SKM-1 (cell line): ENCODE data around the gene SYTL2.

Experiments used
- DNase-seq: peaks from one replicate; lab custom pipeline; 2025; ENCODE audit not compliant: unreplicated experiment; lab: John Stamatoyannopoulos, UW

Gene SYTL2

DNA sequence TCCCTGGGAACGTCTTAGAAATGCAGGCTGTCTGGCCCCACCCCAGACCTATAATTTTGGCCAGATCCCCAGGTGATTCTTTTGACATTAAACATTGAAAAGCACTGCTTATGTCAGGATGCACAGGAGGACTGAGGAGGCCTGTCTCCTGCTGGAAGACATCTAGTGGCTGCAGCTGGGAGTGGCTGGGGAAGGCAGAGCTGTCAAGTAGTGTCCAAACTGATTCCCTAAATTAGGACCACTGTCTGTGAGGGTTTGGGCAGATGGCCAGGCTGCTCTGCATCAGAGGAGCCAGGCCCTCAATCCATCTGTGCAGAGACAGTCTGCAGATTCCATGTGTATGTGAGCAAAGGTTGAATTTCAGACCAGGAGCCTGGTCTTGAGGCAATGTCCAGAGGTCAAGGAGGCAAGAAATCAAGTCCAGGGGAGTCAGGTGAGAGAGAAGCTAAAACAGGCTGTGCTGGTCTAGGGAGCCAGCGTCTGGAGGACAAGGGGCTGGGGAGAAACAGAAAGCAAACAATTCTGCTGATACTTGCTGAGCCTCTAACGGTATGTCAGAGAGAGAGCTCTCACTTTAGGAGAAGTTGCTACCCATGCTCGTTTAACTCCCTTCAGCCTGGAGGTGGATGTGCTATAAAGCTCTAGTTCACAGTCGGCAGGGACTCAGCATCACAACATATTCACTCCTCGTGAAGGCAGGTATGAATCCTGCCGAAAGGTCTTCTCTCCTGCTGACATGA, 15.3 kb upstream of the SYTL2 start:
- no peak for DNase-seq

DNA sequence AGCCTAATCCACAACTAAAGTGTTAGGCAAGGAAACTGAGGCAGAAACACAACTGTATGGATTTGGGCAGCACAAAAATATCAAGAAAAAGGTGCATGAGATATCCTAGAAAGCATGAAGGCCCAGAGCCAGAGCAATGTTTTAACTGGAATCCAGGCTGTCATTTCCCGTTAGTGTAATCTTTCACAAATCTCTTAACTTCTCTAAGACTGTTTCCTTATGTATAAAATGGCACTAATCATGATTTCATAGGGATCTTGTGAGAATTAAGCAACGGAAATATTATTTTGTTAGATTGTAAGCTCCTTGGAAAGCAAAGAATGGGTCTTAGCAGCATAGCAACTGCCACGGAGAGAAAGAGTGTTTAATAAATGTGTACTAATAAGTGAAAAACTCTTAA, 14.7 kb upstream of the SYTL2 start:
- no peak for DNase-seq

DNA sequence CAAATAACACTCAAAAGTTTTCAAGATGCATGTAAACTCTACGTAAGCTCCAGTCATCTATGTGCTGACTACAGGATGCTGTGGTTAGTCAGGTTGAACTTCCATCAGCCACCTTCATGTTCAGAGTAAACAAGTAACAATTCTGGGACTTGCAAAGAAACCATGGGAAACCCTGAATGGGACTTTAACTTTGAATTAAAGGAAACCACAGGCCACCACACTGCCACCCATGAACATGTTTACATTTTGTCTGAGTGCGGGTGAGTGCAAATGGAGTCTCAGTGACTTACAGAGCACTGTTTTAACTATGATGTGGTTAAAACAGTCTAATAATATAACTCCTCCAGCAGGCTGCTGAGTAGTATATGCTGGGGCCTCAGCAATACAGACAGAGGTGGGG, 12.9 kb upstream of the SYTL2 start:
- DNase-seq = no peak

DNA sequence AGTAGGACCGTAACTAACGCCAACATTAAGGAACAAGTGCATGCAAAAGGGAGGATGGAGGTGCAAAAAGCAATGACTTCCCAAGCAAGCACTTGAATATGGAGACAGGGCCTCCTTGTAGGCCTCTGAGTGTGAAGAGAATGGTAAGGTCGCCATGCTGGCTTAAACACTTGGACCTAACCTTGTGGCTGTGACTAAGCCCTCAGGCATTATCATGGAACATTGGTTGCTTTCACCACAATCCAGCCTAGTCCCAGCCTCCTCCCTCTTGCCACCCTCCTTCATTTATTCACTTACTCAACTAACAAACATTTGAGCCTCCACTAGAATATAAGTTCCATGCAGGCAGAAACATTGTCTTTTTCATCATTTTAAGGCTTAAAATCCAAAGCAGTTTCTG, 11.9 kb upstream of the SYTL2 start:
- DNase-seq = no peak

DNA sequence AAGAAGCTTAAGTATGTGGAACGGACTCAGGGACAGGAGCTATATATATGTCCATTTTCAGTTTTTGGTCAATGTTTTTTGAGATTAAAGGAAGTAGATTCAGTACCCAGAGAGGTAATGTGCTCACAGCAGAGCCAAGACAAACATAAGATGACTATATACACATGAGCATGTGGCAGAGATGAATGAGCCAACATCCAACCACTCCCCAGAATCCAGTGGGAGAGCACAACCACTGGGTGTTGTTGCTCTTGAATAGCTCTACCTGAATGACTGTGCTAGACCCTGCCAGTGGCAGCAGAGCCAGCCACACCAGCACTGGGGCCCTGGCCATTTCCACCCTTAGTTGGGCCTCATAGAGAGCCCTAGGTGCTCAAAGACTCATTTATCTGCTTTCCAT, 10.7 kb upstream of the SYTL2 start:
- no peak for DNase-seq

DNA sequence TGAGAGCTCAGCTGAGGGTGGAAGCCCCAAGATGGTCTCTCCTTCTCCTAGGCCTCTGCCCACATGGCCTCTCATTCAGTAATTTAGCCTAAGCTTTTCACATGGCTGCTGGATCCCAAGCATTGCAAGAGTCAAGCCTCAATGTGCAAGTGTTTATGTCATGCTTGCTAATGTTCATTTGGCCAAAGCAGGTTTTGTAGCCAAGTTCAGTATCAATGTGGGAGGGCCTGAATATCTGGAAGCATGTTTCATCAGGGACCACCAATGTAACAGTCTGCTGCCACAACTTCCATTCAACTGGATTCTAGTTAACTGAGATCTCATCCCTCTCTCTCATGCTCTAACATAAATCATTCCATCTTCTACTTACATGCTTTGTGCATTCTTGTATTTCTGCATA, 8.5 kb upstream of the SYTL2 start:
- DNase-seq = no peak

DNA sequence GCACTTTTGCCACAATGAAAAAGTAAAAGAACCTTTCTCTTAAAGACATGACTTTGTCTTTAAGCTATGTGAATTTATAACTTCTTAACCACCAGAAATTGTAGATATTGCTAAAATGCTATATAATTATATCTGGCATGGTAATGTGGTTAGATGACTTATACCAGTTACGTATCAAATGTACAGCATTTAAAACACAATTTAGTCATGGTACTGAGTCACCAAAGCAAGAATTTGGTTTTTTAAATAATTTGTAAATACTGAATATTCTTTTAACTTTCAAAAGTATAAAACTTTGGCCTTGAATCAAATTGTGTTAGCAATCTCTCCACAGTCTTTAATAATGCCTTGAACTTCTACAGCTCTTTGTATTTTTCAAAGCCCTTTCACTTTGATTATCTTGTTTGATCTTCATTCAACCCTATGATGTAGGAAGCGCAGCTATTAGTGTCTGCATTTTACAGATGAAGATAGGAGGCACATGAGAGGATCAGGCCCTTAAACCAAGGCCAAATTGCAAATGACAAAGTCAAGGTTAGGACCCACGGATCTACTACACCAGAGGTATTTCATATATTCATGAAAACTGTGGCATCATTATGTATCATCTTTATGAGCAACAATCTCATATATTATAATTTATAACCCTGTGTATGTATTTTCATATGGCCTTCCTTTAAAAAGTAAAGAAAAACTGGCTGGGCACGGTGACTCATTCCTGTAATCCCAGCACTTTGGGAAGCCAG, 4.4 kb upstream of the SYTL2 start:
- no peak for DNase-seq

DNA sequence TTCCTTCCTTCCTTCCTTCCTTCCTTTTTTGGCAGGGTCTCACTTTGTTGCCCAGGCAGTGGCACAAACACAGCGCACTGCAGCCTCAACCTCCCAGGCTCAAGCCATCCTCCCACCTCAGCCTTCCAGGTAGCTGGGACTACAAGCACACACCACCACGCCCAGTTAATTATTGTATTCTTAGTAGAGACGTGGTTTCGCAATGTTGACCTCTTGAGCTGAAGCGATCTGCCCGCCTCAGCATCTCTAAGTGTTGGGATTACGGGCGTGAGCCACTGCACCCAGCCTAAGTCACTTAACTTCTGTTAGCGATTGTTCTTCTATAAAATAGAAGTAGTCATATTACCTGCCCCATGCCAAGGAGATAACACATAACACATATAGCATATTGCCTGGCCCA, 2.8 kb upstream of the SYTL2 start:
- no peak for DNase-seq

DNA sequence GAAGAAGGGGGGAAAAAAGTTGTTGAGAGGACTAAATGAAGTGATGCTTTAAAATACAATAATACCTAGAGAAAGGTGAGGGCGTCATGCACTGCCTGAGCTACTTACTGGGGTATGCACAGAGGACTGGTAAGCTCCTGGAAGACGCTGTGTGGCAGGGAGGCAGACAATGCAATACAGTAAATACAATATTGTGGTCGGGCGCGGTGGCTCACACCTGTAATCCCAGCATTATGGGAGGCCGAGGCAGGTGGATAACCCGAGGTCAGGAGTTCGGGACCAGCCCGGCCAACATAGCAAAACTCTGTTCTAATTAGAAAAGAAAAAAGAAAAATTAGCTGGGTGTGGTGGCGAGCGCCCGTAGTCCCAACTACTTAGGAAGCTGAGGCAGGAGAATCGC, 683 bp upstream of the SYTL2 start:
- no peak for DNase-seq

DNA sequence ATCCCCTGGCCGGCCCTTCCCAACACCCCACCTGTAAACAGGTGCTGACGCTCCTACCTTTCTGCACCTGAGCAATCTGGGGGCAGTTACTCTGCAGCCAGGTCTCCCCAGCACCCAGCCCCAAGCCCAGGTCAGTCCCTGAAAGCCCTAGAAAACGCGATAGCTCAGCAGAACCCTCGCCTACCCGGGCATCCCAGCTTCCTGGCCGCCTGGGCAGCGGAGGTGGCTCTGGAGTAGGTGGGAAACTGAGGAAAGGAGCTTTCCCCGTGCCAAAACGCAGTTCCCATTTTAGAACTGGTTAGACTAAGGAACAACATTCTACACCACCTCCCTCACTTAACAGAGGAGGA, 445 bp downstream of the SYTL2 start:
- DNase-seq = no peak

DNA sequence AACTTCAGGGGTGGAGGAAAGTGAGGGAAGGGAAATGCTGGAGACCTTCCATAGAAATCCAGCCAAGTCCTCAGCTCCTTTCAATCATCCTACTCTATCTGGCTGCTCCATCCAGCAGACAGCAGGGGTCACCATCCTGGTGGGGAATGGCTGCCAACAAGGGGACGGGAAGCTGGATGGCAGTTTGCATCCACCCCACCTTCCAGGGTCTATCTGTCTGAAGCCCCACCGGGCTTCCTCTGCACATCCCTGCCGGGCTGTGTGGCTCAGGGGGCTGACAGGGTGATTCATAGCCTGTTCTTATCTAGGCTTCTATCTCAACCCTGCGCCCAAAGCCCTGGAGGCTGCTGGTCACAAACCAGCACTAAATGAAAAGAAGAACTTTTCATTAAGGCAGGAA, 1.1 kb downstream of the SYTL2 start:
- DNase-seq = no peak

DNA sequence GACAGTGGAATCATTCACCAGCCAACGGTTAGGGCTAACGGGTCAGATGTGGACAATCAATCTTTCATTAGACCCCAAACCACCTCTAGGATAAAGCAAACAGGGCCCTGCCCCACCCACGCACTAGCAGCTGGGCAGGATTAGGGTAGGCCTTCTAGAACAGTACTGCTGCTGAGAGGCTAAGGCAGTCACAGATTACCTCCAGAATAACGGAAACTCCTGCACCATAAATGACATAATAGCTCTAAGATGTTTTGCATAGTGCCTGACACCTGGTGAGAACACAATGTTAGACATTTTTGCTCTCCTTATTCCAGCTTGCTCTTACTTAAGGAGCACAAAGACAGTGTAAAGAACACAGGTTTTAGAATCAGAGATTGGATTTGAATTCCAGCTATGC, 1.8 kb downstream of the SYTL2 start:
- no peak for DNase-seq

DNA sequence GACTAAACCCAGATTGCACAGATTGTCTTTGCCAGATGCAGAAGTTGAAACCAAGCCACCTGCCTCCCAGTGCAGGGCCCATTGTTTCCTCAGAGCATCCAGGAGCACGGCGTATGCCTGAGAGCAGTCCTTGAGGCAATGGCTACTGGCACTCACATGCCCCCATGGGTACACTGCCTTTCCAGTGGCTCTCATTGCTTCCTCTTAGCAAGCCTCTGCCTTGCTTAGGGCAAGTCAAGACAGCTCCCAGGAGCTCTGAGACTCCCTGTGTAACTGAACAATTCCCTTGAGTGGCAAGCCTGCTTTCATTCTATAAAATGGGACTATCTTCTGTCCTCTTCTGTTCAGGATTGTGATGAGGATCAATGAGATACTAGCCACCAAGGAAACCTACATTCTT, 4.1 kb downstream of the SYTL2 start:
- no peak for DNase-seq

DNA sequence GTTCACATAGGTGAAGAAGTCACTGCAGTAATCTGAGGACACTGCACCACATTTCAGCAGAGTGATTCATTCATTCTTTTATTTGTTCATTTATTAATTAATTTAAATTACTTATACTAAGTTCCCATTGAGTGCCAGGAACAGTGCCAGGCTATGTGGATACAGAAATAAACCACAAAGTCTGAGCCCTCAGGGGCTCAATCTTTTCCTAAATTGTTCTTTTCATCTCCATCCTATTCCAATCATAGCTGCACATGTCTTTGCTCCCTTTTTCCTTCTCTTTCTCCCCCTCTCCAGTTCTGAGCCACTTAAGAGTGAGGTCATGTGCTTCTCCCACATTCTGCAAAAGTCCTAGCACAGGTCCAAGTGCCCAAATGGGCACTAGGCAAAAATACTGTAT, 4.9 kb downstream of the SYTL2 start:
- no peak for DNase-seq

DNA sequence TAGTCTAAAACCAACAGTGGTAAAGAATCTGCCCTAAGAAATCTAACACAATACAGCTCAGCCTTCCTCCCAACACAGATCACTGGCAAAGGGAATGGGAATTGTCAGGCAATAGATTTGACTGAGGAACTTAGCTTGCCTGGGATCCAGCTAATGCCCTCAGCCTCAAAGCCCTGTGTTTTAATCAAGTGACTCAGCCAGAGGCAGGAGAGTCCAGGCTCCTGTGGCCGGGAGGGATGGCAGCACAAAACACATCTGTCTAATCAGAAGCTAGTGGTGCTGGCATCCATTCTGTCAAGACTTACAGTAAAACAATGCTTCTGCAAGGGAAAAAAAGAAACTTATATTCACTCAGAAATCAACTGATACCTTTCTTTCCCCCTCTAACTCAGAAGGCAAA, 5.6 kb downstream of the SYTL2 start:
- no peak for DNase-seq

DNA sequence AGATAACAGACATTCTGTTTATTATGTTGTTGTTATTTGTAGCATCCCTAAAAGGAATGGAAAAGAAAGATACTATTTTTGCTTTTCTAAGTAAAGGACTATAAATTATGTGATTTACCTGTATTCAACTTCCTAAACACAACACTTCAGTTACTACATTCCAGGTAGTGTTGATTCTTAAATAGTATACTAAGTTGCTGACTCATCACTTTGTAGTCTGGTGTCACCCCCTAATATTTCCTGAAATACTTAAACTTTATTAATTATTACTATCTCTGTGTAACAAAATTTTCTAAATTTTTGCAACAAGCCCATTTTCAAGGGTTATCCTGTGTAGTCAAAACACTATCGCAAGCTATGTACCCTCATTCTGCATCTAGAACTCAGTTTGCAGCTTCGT, 7.0 kb downstream of the SYTL2 start:
- no peak for DNase-seq

DNA sequence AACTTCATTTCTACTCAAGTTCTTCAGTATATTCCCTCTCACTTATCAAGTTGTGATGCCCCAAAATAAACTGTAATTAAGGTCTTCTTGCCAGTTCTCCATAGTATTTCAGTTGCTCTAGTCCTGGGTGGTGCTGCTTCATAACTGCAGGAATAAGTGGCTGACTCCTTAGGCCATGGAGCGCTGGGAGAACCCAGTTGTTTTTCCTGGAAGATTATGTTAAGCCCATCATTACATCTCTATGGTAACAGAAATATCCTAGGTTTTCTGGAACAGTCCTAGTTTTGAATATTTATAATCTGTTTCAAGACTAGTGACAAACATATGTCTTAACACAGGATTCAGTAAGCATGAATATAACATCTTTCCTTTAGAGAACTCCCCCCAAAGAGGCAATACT, 7.6 kb downstream of the SYTL2 start:
- no peak for DNase-seq

DNA sequence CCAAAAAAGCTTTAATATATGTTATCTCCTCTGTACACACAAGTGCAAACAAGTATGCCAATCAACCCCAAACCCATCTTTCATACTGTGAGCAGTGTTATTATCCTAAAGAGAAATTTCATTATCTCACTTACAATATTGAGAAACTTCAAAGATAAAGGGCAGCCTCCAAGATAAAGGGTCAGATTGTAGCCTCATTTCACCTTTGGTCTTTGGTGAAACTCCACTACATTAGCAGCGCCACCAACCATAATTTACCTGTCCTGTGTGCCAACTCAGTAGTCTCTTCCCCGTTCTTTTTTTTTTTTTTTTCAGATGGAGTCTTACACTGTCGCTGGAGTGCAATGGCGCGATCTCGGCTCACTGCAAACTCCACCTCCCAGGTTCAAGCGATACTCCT, 9.4 kb downstream of the SYTL2 start:
- no peak for DNase-seq

DNA sequence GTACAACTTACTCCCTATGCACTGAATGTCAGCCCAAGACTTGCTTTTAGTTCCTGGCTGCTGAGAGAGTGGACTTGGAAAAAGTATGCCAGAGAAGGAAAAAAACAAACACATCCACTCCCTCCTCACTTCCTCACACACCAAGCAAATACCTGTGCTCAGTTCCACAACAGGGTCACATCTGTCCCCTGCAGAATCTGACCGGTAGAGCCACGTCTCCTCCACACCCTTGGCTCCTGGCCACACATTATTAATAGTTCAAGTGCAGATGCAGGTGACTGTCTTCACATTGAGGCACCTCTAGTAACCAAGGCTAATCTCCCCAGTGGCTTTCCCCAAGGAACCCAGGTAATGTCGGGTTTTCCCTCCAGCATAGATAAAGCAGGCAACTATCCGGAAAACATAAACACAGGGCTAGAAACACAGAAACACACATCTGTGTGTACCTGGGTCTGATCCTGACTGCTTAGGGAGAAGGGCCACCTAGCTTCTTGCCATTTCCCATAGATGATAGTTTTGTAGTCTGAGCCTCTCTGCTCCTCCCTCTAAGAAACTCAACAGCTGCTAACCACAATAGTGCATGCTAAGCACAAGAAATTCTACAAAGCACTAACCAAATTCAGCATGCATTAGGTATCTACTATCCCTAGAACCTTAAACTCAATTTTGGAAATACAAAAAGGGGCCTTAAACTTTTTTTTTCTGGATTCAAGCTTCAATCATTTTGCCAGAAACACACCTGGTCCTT, 10.2 kb downstream of the SYTL2 start:
- DNase-seq = no peak

DNA sequence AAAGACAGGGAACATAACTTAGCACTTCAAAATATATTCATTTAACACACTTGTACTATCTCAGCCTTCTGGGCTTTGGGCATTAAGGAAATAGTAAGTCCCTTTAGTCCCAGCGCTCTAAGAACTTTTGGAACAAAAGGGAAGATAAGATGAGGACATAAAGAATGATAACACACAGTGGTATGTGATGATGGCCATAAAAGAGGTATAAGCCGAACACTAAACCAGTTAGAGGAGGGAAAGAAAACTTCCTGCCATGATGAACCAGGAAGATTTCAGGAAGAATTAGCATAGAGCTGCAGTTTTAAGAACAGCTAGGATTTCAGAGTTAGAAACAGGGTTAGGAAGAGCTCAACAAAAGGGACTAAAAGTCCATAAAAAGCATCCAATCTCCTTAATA, 11.8 kb downstream of the SYTL2 start:
- DNase-seq = no peak

DNA sequence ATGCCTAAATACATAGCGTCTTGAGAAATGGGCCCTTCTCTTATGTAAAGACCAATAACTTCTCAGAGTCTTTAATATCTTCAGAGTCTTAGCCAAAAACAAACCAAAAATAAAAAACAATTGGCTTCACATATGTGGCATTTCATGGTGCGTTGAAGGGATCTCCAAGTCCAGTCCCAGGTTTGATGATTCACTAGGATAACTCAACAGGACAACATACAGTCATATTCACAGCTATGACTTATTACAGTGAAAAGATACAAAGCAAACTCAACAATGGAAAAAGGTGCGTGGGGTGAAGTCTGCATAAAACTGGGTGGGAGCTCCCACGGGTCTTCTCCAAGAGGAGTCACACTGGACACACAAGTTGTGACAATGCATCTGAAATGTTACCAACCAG, 12.6 kb downstream of the SYTL2 start:
- no peak for DNase-seq

DNA sequence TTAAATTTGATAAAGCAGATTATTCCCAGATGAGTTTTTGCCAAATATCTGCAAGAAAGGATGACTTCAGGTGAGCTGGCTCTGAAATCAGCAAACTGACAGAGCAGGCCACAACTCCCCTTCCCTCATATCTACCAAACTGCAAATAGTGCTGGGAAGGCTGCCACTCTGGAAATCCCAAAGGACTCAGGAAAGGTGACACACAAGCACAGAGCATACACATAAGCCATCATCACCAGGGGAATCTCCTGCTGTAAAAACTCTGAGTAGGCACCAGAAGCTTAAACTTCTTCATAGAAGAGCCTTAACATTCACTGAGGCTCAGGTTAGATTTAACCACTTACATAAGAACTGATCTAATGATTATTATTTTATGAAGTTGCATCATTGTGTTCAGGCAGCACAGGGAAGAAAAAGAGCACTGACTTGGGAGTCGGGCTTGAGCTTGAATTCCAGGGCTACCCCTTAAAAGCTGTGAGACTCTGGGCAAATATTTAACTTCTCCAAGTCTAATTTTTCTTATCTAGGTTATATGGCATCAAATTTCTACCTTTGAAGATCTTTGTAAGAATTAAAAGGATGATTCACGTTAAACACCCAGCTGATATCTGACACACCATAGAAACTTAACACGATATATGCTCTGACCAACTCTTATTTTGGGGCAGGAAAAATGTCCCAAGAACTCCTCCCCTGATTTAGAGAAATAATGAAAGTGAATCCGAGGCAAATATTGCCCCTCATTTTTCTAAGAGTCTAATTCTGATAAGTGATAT, 15.0 kb downstream of the SYTL2 start:
- DNase-seq = no peak
